CD14-positive monocyte (primary cell): ENCODE results near the gene GGA1. TPM values are rescaled to one million over a fixed set of nuclear protein-coding genes. Genes with fewer than 3 reads are reported as not detected.
A peak's percentile ranks its signal among the peaks of the same experiment; 100 is the strongest.

Experiments
- DNase-seq, 3 donors: peaks; one replicate each; pipeline ENCODE4 v3.0.0-alpha.2; 2011 to 2022
- H2AFZ ChIP-seq: 2 replicates; pipeline ENCODE4 v1.6.0; 2012; ENCODE audit warnings: mild to moderate bottlenecking, low read depth, low read length, inconsistent platforms; ENCODE audit not compliant: insufficient read depth, poor library complexity, severe bottlenecking
- H3K27ac ChIP-seq, 2 donors: 1 replicate in 1 of 2; 2 replicates in 1 of 2; pipeline ENCODE4 v1.5.1; 2012 to 2013; ENCODE audit warnings: low read length in 2 of 2, control low read depth in 1 of 2, inconsistent platforms in 1 of 2, low read depth in 1 of 2, mild to moderate bottlenecking in 1 of 2
- H3K27me3 ChIP-seq, 2 donors: one replicate each; pipeline versions ENCODE4 v1.6.0 to v1.6.1; 2011 to 2013; ENCODE audit warnings: low read length in 2 of 2; ENCODE audit not compliant: control insufficient read depth in 2 of 2, insufficient read depth in 2 of 2
- H3K36me3 ChIP-seq, 2 donors: replicated peaks in 1 of 2; 1 replicate in 1 of 2; 2 replicates in 1 of 2; pipeline versions ENCODE4 v1.5.1 to v1.6.1; 2012 to 2013; ENCODE audit warnings: low read length in 2 of 2, control low read depth in 1 of 2, inconsistent platforms in 1 of 2, mild to moderate bottlenecking in 1 of 2; ENCODE audit not compliant: insufficient read depth in 2 of 2, control insufficient read depth in 1 of 2
- H3K4me1 ChIP-seq, 2 donors: 1 replicate in 1 of 2; 2 replicates in 1 of 2; pipeline versions ENCODE4 v1.5.1 to v1.6.1; 2012 to 2013; ENCODE audit warnings: low read length in 2 of 2, control low read depth in 1 of 2, inconsistent platforms in 1 of 2, mild to moderate bottlenecking in 1 of 2, moderate library complexity in 1 of 2; ENCODE audit not compliant: insufficient read depth in 2 of 2, control insufficient read depth in 1 of 2
- H3K4me2 ChIP-seq: replicated peaks from 2 replicates; pipeline ENCODE3; 2012; ENCODE audit warnings: low read length, moderate library complexity, mild to moderate bottlenecking; ENCODE audit not compliant: poor library complexity, severe bottlenecking; ENCODE audit errors: extremely low read depth
- H3K4me3 ChIP-seq, 3 experiments: fragments of 200-600 bp in 1 of 3; sonication (generic) in 1 of 3; replicated peaks in 1 of 3; 1 replicate in 2 of 3; 2 replicates in 1 of 3; pipeline ENCODE4 v1.5.1; 2011 to 2013; ENCODE audit warnings: low read length in 3 of 3, mild to moderate bottlenecking in 3 of 3, control low read depth in 2 of 3, low read depth in 2 of 3, inconsistent platforms in 1 of 3, moderate library complexity in 1 of 3
- H3K79me2 ChIP-seq: 2 replicates; pipeline ENCODE4 v1.6.0; 2012; ENCODE audit warnings: mild to moderate bottlenecking, control low read depth, inconsistent platforms, low read length, moderate library complexity; ENCODE audit not compliant: insufficient read depth
- H3K9ac ChIP-seq: 2 replicates; pipeline ENCODE4 v1.6.0; 2017; ENCODE audit warnings: low read length, mild to moderate bottlenecking; ENCODE audit not compliant: insufficient read depth, poor library complexity, severe bottlenecking
- H3K9me3 ChIP-seq, 2 donors: replicated peaks in 1 of 2; 1 replicate in 1 of 2; 2 replicates in 1 of 2; pipeline versions ENCODE4 v1.5.1 to v1.6.1; 2012 to 2013; ENCODE audit warnings: low read length in 2 of 2, control low read depth in 1 of 2; ENCODE audit not compliant: control insufficient read depth in 1 of 2, insufficient read depth in 1 of 2
- H4K20me1 ChIP-seq: 2 replicates; pipeline ENCODE4 v1.6.0; 2012; ENCODE audit warnings: mild to moderate bottlenecking, low read length, control low read depth, moderate library complexity; ENCODE audit not compliant: insufficient read depth
- H3K27ac Mint-ChIP-seq, 7 donors: one replicate each; pipeline ENCODE4 v1.8.0; 2020; ENCODE audit warnings: mild to moderate bottlenecking in 7 of 7, mixed read lengths in 7 of 7, moderate library complexity in 6 of 7, inconsistent platforms in 2 of 7
- H3K27me3 Mint-ChIP-seq, 3 donors: one replicate each; pipeline ENCODE4 v1.8.0; 2021 to 2022; ENCODE audit warnings: low read depth in 3 of 3, mild to moderate bottlenecking in 3 of 3, mixed read lengths in 3 of 3, moderate library complexity in 3 of 3, inconsistent platforms in 1 of 3
- H3K36me3 Mint-ChIP-seq, 2 donors: one replicate each; pipeline ENCODE4 v1.8.0; 2020; ENCODE audit warnings: mixed read lengths in 2 of 2, inconsistent platforms in 1 of 2, mild to moderate bottlenecking in 1 of 2
- H3K4me1 Mint-ChIP-seq: one replicate; pipeline ENCODE4 v1.8.0; 2020; ENCODE audit warnings: mild to moderate bottlenecking, mixed read lengths
- H3K4me3 Mint-ChIP-seq, 2 donors: one replicate each; pipeline ENCODE4 v1.8.0; 2020; ENCODE audit warnings: mild to moderate bottlenecking in 2 of 2, mixed read lengths in 2 of 2, moderate library complexity in 1 of 2
- H3K9me3 Mint-ChIP-seq, 7 donors: one replicate each; pipeline ENCODE4 v1.8.0; 2020 to 2022; ENCODE audit warnings: mixed read lengths in 7 of 7, mild to moderate bottlenecking in 6 of 7, moderate library complexity in 6 of 7, inconsistent platforms in 2 of 7
- WGBS: methylation state at CpG from one replicate; pipeline ENCODE4 v1.1.5; 2013; ENCODE audit warnings: missing lambda C conversion rate; ENCODE audit not compliant: insufficient coverage; 5-methylcytosine and 5-hydroxymethylcytosine counted together
- intact Hi-C, 2 donors: fragments of 100-400 bp; cut with micrococcal nuclease; formaldehyde crosslinking; loops; one replicate each; pipeline versions ENCODE4 v1.15.0 to v1.15.1; 2023
- polyA plus RNA-seq, 3 donors: library from polyadenylated mRNA; depleted of rRNA in 1 of 3; unstranded in 2 of 3; stranded (reverse) in 1 of 3; fragments of 300-500 nt in 2 of 3; fragments of >200 nt in 1 of 3; fragmentation: Illumina TruSeq in 2 of 3; gene quantifications; 1 replicate in 2 of 3; 2 replicates in 1 of 3; pipeline ENCODE4 v1.2.3, GENCODE V29; 2012 to 2021
- TF ChIP-seq, protein P1 (sequence below): fragments of 200-600 bp; IDR thresholded peaks from one replicate; pipeline ENCODE4 v1.8.0; 2022; ENCODE audit warnings: antibody characterized with exemption, mild to moderate bottlenecking

The GGA1 gene
- polyA plus RNA-seq, 3 donors = 19.8 to 91.0 (median 24.8) TPM

DNA sequence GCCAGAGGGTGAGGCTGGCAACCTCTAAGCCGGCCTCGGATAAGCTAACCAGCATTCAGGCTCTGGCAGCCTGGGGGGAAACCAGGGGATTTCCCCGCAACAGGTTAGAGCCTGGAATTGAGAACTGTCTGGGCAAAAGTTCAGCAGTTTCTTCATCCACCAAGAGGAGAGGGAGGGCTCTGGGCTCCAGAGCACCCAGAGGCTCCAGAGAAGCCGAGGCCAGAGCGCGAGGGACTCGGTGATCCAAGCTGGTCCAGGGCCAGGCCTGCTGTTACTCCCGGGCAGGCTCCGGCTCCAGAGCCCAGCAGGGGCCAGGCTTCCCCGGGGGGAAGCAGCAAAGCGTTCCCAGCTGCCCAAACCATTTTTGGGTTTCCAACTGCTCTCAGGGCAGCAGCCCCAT, 17.5 kb downstream of the GGA1 start:
- TF ChIP-seq, protein P1, sequence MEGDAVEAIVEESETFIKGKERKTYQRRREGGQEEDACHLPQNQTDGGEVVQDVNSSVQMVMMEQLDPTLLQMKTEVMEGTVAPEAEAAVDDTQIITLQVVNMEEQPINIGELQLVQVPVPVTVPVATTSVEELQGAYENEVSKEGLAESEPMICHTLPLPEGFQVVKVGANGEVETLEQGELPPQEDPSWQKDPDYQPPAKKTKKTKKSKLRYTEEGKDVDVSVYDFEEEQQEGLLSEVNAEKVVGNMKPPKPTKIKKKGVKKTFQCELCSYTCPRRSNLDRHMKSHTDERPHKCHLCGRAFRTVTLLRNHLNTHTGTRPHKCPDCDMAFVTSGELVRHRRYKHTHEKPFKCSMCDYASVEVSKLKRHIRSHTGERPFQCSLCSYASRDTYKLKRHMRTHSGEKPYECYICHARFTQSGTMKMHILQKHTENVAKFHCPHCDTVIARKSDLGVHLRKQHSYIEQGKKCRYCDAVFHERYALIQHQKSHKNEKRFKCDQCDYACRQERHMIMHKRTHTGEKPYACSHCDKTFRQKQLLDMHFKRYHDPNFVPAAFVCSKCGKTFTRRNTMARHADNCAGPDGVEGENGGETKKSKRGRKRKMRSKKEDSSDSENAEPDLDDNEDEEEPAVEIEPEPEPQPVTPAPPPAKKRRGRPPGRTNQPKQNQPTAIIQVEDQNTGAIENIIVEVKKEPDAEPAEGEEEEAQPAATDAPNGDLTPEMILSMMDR = no peak
- Histone ChIP-seq H3K4me1 (peaks cover 30 to 33% of the 10 kb centered on the region in 2 donors), H3K27me3 (no peaks in the 10 kb centered on the region), H3K4me2 (no peak overlapping the region), H2AFZ (no peak overlapping the region), H3K27ac (no peak overlapping the region), H3K9ac (no peak overlapping the region), H3K9me3 (no peaks in the 10 kb centered on the region), H3K4me3 (no peak overlapping the region), H3K36me3 (peaks cover 49 to 68% of the 10 kb centered on the region in 2 donors), H3K79me2 (peaks cover 3% of the 10 kb centered on the region), H4K20me1 (peaks cover 6% of the 10 kb centered on the region)
- intact Hi-C loops = no loop called here
- Mint-ChIP-seq H3K27ac (peak overlapping the region in 2 of 7 donors; percentile 37 to 83), H3K27me3 (peaks cover 0 to 1% (median 0%) of the 10 kb centered on the region in 3 donors), H3K36me3 (peaks cover 54 to 76% of the 10 kb centered on the region in 2 donors), H3K4me3 (no peak overlapping the region), H3K4me1 (peaks cover 38% of the 10 kb centered on the region), H3K9me3 (no peaks in the 10 kb centered on the region)
- no peak for DNase-seq
- WGBS = 86% methylated on average over 9 of the region's 11 CpGs

DNA sequence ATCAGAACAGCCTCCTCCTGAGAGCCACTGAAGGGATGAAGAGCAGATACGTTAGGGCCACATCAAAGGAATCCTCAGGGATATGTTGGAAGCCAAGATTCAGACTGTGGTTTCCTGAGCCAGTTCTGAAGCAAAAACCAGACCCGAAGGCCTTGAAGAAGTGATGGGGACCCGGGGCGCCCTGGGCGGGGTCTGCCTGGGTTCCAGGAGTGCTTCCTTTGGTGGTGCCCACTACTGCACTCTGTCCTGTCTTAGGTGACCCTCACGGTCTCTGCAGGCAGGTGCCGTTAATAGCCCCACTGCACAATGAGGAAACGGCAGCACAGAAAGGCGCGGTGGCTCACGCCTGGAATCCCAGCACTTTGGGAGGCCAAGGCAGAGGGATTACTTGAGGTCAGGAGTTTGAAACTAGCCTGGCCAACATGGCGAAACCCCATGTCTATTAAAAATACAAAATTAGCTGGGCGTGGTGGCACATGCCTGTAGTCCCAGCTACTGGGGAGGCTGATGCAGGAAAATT, 18.0 kb downstream of the GGA1 start:
- Histone ChIP-seq H3K4me2 (no peak overlapping the region), H3K4me1 (peaks cover 33 to 36% of the 10 kb centered on the region in 2 donors), H3K27ac (no peak overlapping the region), H3K27me3 (no peaks in the 10 kb centered on the region), H2AFZ (no peak overlapping the region), H3K9ac (no peak overlapping the region), H4K20me1 (peaks cover 6% of the 10 kb centered on the region), H3K36me3 (peaks cover 49 to 68% of the 10 kb centered on the region in 2 donors), H3K9me3 (no peaks in the 10 kb centered on the region), H3K79me2 (peaks cover 3% of the 10 kb centered on the region), H3K4me3 (peak overlapping the region in 1 of 3 experiments; percentile 58)
- Mint-ChIP-seq H3K36me3 (peaks cover 53 to 76% of the 10 kb centered on the region in 2 donors), H3K4me1 (peaks cover 42% of the 10 kb centered on the region), H3K27ac (peak overlapping the region in 5 of 7 donors; percentile 35 to 83 (median 71)), H3K27me3 (peaks cover 0 to 1% (median 0%) of the 10 kb centered on the region in 3 donors), H3K4me3 (peak overlapping the region in 1 of 2 donors; percentile 49), H3K9me3 (no peaks in the 10 kb centered on the region)
- WGBS = 76% methylated on average over 11 of the region's 13 CpGs
- intact Hi-C loops = no loop called here
- TF ChIP-seq, protein P1 = no peak
- no peak for DNase-seq
